Measurements from ENCODE around the gene NAV3. TPM values are rescaled to one million over a fixed set of nuclear protein-coding genes. Genes with fewer than 3 reads are reported as not detected.

The NAV3 gene
- total RNA-seq, 6 donors from 2014 or later = 3.5 to 24.1 (median 8.6) TPM

DNA sequence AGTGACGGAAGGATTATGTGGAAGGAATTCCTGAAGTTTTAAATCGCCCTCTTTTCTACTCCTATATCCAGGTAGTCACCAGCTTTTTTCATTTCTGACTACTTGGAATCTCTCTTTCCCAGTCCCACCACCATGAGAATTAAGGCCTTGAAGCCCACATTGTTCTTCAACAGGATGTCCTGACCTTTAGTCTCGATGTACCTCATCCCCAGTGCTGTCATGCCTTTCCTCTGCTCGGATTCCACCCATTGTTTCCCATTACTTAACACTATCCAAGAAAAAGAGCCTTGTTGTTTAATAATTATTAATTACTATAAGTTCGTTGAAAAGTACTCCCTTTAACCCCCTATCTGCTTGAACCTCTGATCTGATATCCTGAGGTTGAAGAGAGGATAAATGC, 44.0 kb upstream of the NAV3 start:
- TF ChIP-seq POLR2A (IDR thresholded peaks at IDR 0.05) (no peak), POLR2AphosphoS5 (IDR thresholded peaks at IDR 0.05) (no peak), EP300 (IDR thresholded peaks at IDR 0.05) (no peak)
- TF ChIP-seq, protein P1, sequence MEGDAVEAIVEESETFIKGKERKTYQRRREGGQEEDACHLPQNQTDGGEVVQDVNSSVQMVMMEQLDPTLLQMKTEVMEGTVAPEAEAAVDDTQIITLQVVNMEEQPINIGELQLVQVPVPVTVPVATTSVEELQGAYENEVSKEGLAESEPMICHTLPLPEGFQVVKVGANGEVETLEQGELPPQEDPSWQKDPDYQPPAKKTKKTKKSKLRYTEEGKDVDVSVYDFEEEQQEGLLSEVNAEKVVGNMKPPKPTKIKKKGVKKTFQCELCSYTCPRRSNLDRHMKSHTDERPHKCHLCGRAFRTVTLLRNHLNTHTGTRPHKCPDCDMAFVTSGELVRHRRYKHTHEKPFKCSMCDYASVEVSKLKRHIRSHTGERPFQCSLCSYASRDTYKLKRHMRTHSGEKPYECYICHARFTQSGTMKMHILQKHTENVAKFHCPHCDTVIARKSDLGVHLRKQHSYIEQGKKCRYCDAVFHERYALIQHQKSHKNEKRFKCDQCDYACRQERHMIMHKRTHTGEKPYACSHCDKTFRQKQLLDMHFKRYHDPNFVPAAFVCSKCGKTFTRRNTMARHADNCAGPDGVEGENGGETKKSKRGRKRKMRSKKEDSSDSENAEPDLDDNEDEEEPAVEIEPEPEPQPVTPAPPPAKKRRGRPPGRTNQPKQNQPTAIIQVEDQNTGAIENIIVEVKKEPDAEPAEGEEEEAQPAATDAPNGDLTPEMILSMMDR (IDR thresholded peaks at IDR 0.05) = no peak
- DNase-seq (no peak), ATAC-seq (ENCODE audit: low FRiP score in 2 of 2) (no peak)
- no peak overlapping the region for H3K27ac ChIP-seq
- WGBS, 2 donors = 69 to 70% methylated on average over 5 of the region's 5 CpGs
- H3K9me3 ChIP-seq = no peaks in the 10 kb centered on the region
- no peaks in the 10 kb centered on the region for H3K4me1 ChIP-seq
- no peak overlapping the region for H3K4me3 ChIP-seq
- no peaks in the 10 kb centered on the region for H3K36me3 ChIP-seq
- H3K27me3 ChIP-seq = no peaks in the 10 kb centered on the region

DNA sequence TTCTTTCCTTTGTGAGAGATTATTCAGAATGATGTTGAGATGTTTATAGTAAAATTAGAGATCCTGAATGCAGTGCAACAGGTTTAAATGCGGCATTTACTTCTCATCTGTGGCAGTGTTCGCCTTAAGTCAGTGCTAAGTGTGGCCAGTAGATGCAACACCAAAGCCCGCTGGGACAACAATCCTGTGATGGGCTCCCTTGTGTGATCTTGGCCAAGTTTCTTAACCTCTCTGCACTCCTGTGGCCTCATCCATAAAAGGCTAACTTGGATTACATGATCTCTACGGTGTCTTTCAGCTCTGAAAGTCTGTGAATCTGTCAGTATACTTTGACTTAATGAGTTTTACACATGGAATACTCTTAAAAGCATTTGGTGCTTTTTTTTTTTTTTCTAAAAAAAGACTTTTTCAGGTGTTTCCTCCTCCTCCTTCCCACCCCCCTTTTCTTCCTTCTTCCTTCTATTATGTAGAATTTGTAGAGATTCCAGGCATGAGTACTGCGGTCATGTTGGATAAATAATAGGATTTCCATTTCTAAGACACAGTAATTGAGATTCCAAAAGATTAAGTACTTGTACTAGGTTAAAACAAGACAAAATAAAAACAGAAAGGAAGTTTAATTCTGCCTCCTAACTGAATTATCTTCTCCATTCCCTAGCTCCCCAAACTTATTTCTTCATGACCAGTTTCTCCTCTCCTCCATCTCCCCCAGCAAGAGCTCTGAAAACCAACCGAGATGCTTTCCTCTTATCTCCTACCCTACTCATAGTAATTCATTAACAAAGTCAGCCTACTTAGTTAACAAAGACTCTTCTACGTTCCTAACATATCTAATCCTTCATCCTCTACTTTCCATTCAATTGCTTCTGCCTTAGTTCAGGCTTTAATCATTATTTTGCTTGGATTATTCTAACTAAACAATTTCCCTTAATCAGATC, 42.2 kb upstream of the NAV3 start:
- DNase-seq (no peak), ATAC-seq (ENCODE audit: low FRiP score in 2 of 2) (no peak)
- Histone ChIP-seq H3K36me3 (no peaks in the 10 kb centered on the region), H3K27me3 (no peaks in the 10 kb centered on the region), H3K4me3 (no peak overlapping the region), H3K9me3 (no peaks in the 10 kb centered on the region), H3K27ac (no peak overlapping the region), H3K4me1 (no peaks in the 10 kb centered on the region)
- 63 to 65% methylated on average over 7 of the region's 7 CpGs for WGBS, 2 donors
- TF ChIP-seq EP300 (IDR thresholded peaks at IDR 0.05) (no peak), POLR2A (IDR thresholded peaks at IDR 0.05) (no peak), POLR2AphosphoS5 (IDR thresholded peaks at IDR 0.05) (no peak)
- TF ChIP-seq, protein P1 (IDR thresholded peaks at IDR 0.05) = no peak

DNA sequence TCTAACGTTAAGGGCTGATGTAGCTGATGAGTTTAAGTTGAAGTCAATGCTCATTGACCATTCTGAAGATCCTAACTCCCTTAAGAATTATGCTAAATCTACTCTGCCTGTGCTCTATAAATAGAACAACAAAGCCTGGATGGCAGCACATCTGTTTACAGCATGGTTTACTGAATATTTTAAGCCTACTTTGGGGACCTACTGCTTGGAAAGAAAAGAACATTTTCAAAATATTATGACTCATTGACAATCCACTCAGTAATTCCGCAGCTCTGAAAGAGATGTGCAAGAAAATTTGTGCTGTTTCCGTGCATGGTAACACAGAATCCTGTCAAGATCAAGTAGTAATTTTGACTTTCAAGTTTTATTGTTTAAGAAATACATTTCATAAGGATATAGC, 35.0 kb upstream of the NAV3 start:
- Histone ChIP-seq H3K27ac (no peak overlapping the region), H3K4me3 (no peak overlapping the region), H3K27me3 (no peaks in the 10 kb centered on the region), H3K36me3 (no peaks in the 10 kb centered on the region), H3K4me1 (no peaks in the 10 kb centered on the region), H3K9me3 (no peaks in the 10 kb centered on the region)
- 79 to 81% methylated on average over 3 of the region's 3 CpGs for WGBS, 2 donors
- no peak for DNase-seq
- ATAC-seq (ENCODE audit: low FRiP score in 2 of 2) = no peak
- TF ChIP-seq, protein P1 (IDR thresholded peaks at IDR 0.05) = no peak
- no peak for TF ChIP-seq POLR2AphosphoS5 (IDR thresholded peaks at IDR 0.05)
- TF ChIP-seq POLR2A (IDR thresholded peaks at IDR 0.05) = no peak
- TF ChIP-seq EP300 (IDR thresholded peaks at IDR 0.05) = no peak

DNA sequence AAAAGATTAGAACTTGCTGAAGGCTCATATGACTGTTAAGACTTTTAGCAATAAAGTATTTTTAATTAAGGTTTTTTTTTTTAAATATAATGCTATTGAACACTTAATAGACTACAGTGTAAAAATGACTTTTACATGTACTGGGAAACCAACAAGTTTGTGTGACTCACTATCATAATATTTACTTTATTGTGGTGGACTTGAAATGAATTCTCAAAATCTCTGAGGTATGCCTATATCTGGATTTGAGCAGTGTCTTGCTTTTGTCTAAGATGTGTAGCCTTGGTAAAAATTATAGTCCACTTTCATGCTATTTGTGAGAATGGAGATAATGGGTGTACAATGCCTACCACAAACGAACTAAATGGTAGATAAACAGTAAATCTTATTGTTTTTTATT, 33.9 kb upstream of the NAV3 start:
- DNase-seq (no peak), ATAC-seq (ENCODE audit: low FRiP score in 2 of 2) (no peak)
- Histone ChIP-seq H3K36me3 (no peaks in the 10 kb centered on the region), H3K4me3 (no peak overlapping the region), H3K4me1 (no peaks in the 10 kb centered on the region), H3K27me3 (no peaks in the 10 kb centered on the region), H3K27ac (no peak overlapping the region), H3K9me3 (no peaks in the 10 kb centered on the region)
- TF ChIP-seq POLR2AphosphoS5 (IDR thresholded peaks at IDR 0.05) (no peak), EP300 (IDR thresholded peaks at IDR 0.05) (no peak), POLR2A (IDR thresholded peaks at IDR 0.05) (no peak)
- TF ChIP-seq, protein P1 (IDR thresholded peaks at IDR 0.05) = no peak
- WGBS, 2 donors = 69 to 80% methylated on average over 1 of the region's 1 CpG
